T-helper 1 cell treated with Interleukin-12 subunit alpha and Interleukin-12 subunit beta and Interleukin-4 antibody, amounts not matched to agents 30 ng/mL and 1 ng/mL, for 36 hours (primary cell): ENCODE results near the gene SYNE1. TPM values are rescaled to one million over a fixed set of nuclear protein-coding genes. Genes with fewer than 3 reads are reported as not detected.
"Not testable (repeated sequence)": the region's sequence is repeated elsewhere in the genome, so short reads cannot be mapped to it uniquely, and the experiment has no call there.

Experiments
- intact Hi-C: fragments of 100-400 bp; cut with micrococcal nuclease; formaldehyde crosslinking; loops from one replicate; pipeline ENCODE4 v1.15.1; 2024
- total RNA-seq: library from RNA; stranded (reverse); gene quantifications from 2 replicates; pipeline ENCODE4 v1.2.3, GENCODE V29; 2022

The SYNE1 gene, protein sequence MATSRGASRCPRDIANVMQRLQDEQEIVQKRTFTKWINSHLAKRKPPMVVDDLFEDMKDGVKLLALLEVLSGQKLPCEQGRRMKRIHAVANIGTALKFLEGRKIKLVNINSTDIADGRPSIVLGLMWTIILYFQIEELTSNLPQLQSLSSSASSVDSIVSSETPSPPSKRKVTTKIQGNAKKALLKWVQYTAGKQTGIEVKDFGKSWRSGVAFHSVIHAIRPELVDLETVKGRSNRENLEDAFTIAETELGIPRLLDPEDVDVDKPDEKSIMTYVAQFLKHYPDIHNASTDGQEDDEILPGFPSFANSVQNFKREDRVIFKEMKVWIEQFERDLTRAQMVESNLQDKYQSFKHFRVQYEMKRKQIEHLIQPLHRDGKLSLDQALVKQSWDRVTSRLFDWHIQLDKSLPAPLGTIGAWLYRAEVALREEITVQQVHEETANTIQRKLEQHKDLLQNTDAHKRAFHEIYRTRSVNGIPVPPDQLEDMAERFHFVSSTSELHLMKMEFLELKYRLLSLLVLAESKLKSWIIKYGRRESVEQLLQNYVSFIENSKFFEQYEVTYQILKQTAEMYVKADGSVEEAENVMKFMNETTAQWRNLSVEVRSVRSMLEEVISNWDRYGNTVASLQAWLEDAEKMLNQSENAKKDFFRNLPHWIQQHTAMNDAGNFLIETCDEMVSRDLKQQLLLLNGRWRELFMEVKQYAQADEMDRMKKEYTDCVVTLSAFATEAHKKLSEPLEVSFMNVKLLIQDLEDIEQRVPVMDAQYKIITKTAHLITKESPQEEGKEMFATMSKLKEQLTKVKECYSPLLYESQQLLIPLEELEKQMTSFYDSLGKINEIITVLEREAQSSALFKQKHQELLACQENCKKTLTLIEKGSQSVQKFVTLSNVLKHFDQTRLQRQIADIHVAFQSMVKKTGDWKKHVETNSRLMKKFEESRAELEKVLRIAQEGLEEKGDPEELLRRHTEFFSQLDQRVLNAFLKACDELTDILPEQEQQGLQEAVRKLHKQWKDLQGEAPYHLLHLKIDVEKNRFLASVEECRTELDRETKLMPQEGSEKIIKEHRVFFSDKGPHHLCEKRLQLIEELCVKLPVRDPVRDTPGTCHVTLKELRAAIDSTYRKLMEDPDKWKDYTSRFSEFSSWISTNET (N-terminal part only)
- 79.2 and 83.5 TPM in 2 replicates for total RNA-seq

DNA sequence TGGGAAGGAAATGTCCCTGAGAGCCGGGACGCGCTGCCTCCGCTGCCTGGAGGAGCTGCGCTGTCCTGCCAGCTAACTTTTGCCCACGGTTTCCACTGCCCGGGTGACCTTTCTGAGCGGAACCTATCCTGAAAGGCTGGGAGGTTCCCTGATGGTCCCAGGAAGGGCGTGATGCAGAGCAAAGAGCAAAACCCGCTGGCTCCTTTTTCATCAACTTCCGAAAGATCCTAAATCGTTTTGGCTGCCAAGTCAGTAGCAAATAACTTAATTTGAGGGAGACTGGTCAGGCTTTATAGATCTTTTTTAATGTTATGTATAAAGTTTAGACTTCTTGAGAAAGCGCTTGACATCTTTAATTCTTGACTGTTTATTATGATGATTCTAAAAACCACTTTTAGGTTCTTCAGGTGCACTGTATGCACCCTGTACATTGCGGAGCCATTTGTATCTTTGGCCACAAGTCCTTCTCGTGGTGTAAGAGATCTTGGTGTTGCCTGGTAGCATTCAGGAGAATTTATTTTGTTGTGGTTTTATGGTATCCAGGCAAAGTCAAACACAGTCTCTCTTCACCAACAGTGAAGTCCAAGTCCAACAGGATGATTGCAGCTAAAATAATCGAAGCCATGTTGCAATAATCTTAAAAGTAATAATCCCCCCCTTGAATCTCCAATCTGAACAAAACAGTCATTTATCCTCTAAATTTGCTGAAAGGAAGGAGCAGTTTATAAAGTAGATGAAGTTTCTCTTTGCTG lies at the start of gene SYNE1:
SYNE1 (minus strand) TSS at position 67 of the 752 bp plus-strand sequence. CDS start 9,031 bp downstream, outside the sequence.
- intact Hi-C loops = no loop called here

DNA sequence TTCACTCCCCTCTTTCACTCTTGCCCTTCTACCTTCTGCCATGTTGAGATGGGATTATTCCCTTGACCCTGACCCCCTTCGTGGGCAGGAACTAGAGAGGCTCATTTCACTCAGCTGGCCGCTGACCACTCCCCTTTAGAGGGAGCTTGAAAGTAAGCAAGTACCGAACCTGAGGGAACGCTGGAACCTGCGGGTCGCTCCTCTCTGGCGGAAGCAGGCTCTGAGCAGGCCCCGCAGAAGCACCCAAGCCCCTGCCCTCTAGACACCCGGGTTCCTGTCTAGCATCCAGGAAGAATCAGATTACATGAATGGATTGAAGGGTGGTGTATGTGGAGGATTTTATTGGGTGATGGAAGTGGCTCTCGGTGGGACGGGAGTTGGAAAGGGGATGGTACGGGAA lies 48.7 kb upstream of the SYNE1 start:
- intact Hi-C loops = no loop called here

DNA sequence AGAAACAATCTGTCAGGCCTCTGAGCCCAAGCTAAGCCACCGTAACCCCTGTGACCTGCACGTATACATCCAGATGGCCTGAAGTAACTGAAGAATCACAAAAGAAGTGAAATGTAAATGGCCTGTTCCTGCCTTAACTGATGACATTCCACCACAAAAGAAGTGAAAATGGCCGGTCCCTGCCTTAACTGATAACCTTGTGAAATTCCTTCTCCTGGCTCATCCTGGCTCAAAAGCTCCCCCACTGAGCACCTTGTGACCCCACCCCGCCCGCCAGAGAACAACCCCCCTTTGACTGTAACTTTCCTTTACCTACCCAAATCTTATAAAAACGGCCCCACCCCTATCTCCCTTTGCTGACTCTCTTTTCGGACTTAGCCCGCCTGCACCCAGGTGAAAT lies 45.8 kb upstream of the SYNE1 start:
- intact Hi-C loops = not testable (repeated sequence)

DNA sequence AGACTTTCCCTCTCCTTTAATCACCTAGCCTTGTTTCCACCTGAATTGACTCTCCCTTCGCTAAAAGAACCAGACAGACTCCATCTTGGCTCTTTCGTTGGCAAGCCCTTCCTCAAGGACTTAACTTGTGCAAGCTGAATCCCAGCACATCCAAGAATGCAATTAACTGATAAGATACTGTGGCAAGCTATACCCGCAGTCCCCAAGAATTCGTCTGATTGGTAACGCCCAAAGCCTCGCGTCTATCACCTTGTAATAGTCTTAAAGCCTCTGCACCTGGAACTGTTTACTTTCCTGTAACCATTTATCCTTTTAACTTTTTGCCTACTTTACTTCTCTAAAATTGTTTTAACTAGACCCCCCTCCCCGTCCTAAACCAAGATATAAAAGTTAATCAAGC lies 45.0 kb upstream of the SYNE1 start:
- intact Hi-C loops = no loop called here

DNA sequence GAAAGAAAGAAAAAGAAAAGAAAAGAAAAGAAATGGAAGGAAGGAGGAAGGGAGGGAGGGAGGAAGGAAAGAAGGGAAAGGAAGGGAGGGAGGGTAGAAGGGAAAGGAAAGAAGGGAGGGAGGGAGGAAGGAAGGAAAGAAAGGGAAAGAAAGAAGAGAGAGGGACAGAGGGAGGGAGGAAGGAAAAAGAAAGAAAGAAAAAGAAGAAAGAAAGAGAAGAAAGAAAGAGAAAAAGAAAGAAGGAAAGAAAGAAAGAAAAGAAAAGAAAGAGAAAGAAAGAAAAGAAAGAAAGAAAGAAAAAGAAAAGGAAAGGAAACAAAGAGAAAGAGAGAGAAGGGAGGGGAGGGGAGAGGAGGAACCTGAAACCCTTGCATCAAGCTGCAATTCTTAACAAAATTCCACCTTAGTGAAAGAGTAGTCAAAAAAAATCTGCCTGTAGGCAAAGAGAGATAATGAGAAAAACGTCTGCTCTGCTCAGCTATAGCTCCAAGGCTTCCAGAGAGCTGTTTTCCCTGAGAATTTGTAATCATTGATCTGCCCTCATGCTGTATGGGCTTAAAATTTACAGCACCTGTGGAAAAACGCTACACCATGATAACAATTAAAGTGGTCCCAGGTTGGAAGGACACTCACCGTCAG lies 43.8 kb upstream of the SYNE1 start:
- intact Hi-C loops = no loop called here

DNA sequence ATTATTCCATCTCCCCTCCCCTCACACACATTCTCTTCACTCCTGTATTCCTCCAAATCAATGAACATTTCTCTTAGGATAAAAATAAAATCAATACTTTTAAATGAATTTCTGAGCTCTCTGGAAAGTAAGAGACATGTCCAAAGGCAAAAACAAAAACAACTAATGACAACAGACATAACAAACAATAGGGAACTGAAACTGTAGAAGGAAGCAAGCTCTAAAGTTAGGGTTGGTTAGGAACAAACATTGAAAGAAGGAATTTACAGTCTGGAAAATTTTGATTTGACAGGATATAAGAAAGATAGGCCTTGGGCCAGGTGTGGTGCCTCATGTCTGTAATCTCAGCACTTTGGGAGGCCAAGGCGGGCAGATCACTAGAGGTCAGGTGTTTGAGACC lies 43.0 kb upstream of the SYNE1 start:
- intact Hi-C loops = no loop called here

DNA sequence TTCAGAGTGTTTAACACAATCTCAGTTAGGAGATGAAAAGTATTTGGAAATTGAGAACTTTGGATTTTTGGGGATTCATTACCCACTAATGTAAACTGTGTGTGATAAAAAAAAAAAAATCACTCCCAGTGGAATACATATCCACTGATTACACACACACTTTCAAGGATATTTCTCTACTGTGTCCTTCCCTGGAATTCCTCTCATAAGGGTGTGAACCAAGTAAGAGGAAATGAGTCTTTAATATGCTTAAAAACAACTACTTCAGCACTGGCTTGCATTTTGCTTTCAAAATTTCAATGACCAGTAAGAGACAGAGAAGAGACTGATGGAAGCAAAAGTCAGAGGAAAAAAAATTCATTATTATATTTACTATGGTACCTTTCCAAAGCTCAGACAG lies 36.1 kb upstream of the SYNE1 start:
- intact Hi-C loops = no loop called here

DNA sequence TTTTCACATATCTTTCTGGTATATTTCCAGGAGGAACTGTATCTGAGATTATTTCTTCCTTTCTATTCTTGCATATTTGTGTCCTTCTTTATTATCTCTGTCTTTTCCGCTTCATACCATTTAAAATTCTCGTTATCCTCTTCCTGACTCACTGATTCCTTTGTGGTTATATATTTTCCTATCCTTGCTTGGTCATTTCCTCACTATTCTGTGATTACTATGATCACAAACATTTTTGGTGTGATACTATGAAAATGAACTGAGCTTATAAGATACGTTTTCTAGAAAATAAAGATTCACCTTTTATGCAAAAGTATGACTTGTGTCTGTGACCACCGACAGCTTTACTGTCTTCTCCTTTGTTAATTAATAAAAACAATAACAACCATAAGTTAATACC lies 34.0 kb upstream of the SYNE1 start:
- intact Hi-C loops = no loop called here

DNA sequence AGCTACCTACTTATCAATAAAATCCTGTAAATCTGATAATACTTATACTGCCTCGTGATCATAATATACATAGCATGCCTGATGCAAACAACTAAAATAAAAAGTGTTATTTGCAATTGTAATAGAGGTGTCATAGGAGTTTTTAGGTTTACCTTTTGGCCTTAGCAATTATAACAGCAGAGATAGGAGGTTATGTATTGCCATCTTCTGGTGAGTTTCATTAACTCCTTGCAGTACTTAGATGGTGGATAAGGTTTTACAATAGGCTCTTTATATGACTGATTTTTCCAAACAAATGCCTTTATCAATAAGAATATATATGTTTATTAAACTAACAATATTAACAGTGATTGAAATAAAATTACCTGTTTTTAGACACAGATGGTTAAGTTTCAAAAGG lies 32.7 kb upstream of the SYNE1 start:
- intact Hi-C loops = loop anchor here (1.0 kb wide), 1 partner anchor 118 kb away; no protein-coding TSS in a partner anchor

DNA sequence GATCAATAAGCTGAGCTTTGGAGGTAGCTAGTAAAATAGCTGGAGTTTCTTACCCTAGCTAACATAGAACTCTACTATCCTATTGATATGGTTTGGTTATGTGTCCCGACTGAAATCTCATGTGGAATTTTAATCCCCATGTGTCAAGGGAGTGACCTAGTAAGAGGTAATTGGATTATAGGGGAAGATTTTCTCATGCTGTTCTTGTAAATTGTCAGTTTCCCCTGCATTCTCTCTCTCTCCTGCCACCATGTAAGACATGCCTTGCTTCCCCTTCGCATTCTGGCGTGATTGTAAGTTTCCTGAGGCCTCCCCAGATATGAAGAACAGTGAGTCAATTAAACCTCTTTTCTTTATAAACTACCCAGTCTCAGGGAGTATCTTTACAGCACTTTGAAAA lies 24.6 kb upstream of the SYNE1 start:
- intact Hi-C loops = no loop called here

DNA sequence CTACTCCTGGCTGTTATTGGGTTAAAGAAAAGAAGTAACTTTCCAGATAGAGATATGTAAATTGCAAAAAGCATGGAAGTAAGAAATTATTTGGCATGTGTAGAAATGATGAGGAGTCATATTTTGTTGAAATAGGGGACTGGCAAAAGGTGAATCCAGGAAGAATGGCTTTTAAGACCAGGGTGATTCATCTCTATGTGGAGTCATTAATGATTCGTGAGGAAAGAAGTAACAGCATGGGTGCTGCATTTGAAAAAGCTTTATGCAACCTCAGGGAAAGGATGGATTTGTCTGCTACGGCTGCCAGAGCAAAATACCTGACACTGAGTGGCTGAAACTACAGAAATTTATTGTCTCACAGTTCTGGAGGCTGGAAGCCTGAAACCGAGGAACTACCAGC lies 14.8 kb upstream of the SYNE1 start:
- intact Hi-C loops = no loop called here

DNA sequence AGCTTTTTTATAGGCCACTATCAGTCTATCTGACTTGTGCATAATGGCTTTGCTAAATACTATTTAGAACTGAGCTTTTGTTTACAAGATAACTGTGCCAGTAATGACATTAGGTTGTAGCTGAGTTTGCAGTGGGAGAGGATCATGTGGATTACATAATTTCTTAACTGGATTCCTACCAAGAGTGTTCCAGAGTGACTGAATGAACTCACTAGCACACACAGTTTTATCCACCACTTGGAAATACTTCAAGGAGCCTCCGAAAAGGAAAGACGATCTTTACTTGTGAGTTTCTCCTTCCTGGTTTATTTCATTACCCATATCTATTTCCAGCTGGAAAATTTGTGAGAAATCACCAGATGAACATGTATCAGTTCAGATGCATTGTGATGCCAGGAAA lies 10.9 kb upstream of the SYNE1 start:
- intact Hi-C loops = no loop called here

DNA sequence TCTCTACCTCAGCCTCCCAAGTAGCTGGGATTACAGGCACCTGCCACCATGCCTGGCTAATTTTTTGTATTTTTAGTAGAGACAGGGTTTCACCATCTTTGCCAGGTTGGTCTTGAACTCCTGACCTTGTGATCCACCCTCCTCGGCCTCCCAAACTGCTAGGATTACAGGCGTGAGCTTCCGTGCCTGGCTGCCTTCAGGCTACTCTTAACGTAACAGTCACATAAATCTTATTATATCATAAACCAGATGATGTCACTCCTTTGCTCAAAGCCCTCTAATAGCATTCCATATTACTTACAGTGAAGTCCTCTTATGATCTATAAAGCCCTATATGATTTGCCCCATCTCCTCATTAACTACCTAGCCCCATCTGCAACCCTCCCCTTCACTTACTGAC lies 9.6 kb upstream of the SYNE1 start:
- intact Hi-C loops = not testable (repeated sequence)

DNA sequence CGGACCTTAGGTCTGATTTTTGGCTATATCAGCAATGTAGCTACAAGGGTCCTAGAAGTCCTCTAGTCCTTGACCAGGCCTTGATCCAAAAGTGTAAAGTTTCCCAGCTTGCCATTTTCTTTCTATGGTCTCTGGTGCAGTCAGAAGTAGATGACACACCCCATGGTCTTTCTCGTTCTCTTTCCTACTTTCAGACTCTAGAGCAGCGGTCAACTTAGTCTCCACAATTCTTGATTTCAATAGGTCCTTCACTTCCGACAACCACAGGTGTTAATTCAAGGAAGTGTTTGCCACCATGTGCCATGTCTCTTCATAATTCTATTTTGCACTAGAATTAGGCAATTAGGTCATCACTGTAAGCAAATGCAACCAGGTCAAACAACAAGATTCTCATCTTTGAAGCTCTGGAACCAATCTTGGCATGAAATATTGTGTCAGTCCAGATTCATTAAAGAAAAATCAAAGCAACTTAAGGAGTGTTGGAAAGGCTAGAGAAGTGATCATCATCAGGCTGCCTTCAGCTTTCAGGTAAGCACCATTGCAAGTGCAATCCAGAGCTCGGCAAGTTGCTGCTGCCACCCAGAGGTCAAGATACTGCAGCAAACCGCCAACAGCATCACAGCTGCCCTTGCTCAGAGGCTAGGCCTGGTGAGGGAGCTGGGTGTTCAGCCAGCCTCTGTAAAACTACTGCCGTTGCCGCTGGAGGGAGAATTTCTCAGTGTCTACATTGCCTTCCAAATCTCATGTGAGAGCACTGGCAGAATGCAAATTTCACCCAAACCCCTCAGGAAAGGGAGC lies 5.6 kb upstream of the SYNE1 start:
- intact Hi-C loops = loop anchor here (1.0 to 5.0 kb wide), 2 partner anchors 90 to 950 kb away; no protein-coding TSS in a partner anchor

DNA sequence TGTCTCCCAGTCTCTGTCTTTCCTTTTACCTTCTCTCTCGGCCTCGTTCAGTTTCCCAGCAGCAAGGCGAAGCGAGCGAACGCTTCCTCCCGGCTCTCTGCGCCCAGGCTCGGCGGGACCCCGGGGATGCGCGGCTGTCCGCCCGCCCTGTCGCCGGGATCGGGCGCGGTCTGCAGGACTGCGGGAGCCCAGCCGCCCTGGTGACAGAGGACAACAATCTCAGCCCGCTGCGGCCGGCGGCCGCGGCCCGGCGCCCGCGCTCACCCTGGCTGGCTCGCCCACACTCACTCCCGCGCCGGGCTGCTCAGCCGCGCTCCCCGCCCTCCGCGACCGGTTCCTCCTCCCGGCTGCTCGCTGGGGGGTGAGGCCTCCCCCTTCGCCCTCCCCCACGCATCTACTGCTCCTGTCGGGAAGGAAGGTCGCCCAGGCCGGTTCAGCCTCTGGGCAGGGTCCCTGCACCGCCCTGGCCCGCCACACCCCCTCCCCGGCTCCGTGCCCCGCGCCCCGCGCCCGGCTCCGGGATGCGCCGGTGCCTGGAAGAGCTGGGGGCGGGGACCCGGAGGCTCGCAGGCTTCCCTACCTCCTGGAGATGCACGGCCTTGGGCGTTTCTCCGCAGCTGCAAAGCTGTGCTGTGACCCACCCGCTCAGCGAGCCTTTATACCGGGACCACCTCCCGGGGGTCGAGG lies 410 bp downstream of the SYNE1 start:
- intact Hi-C loops = no loop called here

DNA sequence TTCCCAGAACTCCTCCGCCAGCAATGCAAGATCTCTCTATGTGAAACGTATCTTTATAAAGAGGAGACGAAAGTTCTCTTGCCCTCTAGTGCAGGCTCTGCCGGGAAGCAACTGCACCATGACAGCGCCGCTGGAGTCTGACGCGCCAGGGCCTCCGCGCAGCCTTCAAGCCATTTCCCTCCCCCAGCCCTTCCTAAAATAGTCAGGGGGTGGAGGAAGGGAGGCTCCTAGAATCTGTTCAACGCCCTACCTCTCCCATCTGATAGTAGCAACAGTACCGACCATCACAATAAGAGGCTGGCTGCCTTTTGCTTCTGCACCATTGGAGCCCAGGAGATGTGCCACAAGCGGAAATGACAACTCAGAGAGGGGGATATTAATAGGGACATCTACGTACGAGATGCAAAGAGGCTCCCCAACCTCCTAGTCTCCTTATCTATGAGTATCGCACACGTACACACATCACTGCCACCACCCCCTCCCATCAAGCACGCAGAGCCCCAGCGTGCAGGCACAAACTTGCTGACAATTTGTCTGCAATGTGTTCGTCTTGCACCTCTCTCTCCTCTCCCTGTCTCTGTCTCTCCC lies 1.0 kb downstream of the SYNE1 start:
- intact Hi-C loops = no loop called here

DNA sequence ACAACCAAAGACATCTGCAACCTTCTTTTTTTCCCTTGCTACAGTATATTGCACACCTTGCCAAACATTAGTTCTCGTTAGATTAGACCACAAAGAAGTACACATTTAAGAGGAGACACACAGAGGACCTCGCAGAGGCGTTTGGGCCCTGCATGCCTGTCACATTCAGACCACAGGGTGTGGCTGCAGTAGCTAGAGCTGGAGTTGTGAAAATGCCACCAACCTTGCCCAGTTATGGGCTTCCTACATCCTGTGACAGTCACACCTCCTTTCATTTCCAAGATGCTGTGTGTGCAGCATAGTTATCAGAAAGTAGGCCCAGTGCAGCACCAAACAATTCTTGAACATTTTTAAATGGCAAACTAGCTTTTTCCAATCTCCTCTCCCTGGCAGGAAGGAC lies 2.4 kb downstream of the SYNE1 start:
- intact Hi-C loops = no loop called here

DNA sequence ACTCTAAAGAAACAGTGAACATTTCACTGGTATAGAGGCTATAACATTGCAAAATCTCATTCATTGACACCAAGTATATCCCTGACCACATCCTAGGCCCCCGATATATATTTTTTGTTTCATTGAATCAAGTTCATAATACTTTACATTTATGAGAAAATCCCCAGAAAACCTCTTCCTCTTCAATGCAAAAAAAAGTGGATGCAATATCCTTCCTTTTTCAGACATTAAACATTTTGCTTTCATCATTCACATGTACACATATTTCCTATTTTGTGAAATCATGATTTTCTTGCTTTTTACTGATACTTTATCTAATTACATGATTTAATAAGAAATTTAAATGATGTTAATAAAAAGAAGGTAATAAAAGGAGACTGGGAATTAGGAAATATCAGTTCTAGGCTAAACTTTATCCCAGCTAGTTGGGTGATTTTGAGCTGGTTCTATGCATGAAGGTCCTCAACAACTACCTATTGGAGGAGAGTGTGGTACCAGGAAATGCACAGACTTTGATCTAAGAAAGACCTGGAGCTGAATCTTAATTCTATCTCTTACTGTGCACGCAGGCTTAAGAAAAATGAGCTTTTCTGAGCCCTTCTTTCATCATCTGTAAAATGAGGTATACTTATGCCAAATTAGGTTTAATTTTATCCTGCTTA lies 4.9 kb downstream of the SYNE1 start:
- intact Hi-C loops = no loop called here
